Thyroid gland (tissue), 4 donors: ENCODE measurements around the gene RPL10A.
"Not testable (repeated sequence)": the region's sequence is repeated elsewhere in the genome, so short reads cannot be mapped to it uniquely, and the experiment has no call there.

Experiments used
- CTCF ChIP-seq, 6 experiments: fragments of 200-600 bp in 3 of 6; fragments of 450-650 bp in 3 of 6; sonication (generic) in 3 of 6; IDR thresholded peaks; one replicate each; pipeline ENCODE4 v1.5.1; 2016 to 2019; ENCODE audit warnings: antibody characterized with exemption in 6 of 6, mild to moderate bottlenecking in 2 of 6, inconsistent platforms in 1 of 6, moderate library complexity in 1 of 6
- POLR2A ChIP-seq, 2 donors: fragments of 450-650 bp; IDR thresholded peaks; one replicate each; pipeline ENCODE4 v1.6.1; 2017; ENCODE audit warnings: antibody characterized with exemption in 2 of 2, mild to moderate bottlenecking in 2 of 2, moderate library complexity in 1 of 2

GRCh38 chr6:35515939-35516338 lies 47.7 kb downstream of the RPL10A start:
- TF ChIP-seq CTCF, POLR2A (IDR thresholded peaks at IDR 0.05): not testable (repeated sequence)
